ENCODE measurements around the gene ARHGEF10L.
A peak's percentile ranks its signal among the peaks of the same experiment; 100 is the strongest.

Gene ARHGEF10L

GRCh38 chr1:17569200-17570139 lies 30.0 kb downstream of the ARHGEF10L start:
- Mint-ChIP-seq H3K27me3 (peaks cover 26% of the 10 kb centered on the region), H3K4me1 (no peaks in the 10 kb centered on the region), H3K4me3 (no peak overlapping the region), H3K27ac (no peak overlapping the region), H3K9me3 (no peaks in the 10 kb centered on the region)
- no peak for ATAC-seq
- DNase-seq, result no peak

DNA sequence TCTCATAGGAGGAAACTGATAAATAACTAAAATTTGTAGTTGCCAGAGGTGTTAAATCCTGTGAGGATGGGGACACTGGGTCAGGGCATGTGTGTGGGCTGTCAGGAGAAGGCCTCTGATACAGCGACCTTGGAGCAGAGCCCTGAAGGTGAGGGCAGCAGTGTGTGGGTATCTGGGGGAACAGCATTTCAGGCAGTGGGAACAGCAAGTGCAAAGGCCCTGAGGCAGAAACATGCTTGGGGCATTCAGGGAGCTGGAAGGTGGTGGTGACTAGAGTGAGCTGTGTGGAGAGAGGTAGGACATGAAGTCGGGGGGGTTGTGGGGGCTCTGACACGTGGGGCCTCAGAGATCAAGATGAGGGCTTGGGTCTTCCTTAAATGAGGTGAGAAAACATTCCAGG lies 30.7 kb downstream of the ARHGEF10L start:
- Mint-ChIP-seq H3K27ac (no peak overlapping the region), H3K9me3 (no peaks in the 10 kb centered on the region), H3K4me1 (no peaks in the 10 kb centered on the region), H3K4me3 (no peak overlapping the region), H3K27me3 (peaks cover 26% of the 10 kb centered on the region)
- DNase-seq (no peak), ATAC-seq (no peak)

- Mint-ChIP-seq H3K27me3 (peaks cover 26% of the 10 kb centered on the region), H3K4me3 (no peak overlapping the region), H3K9me3 (no peaks in the 10 kb centered on the region), H3K4me1 (no peaks in the 10 kb centered on the region), H3K27ac (peak overlapping the region in 1 of 2 donors; percentile 15)
- ATAC-seq, result no peak
- DNase-seq, result no peak
Observed at GRCh38 chr1:17572264-17572985, 32.9 kb downstream of the ARHGEF10L start.

GRCh38 chr1:17573518-17574041 lies 34.1 kb downstream of the ARHGEF10L start:
- H3K27me3 Mint-ChIP-seq, result peaks cover 18% of the 10 kb centered on the region
- no peaks in the 10 kb centered on the region for H3K9me3 Mint-ChIP-seq
- DNase-seq, result no peak
- ATAC-seq, result no peak
- no peak overlapping the region for H3K27ac Mint-ChIP-seq
- no peaks in the 10 kb centered on the region for H3K4me1 Mint-ChIP-seq
- no peak overlapping the region for H3K4me3 Mint-ChIP-seq

GRCh38 chr1:17574516-17574915 lies 35.0 kb downstream of the ARHGEF10L start:
- no peak overlapping the region for H3K4me3 Mint-ChIP-seq
- ATAC-seq, result no peak
- no peaks in the 10 kb centered on the region for H3K4me1 Mint-ChIP-seq
- no peaks in the 10 kb centered on the region for H3K9me3 Mint-ChIP-seq
- H3K27me3 Mint-ChIP-seq, result peaks cover 13% of the 10 kb centered on the region
- no peak for DNase-seq
- H3K27ac Mint-ChIP-seq, result peak overlapping the region in 1 of 2 donors; percentile 87

- Mint-ChIP-seq H3K4me1 (no peaks in the 10 kb centered on the region), H3K27me3 (no peaks in the 10 kb centered on the region), H3K27ac (no peak overlapping the region), H3K9me3 (no peaks in the 10 kb centered on the region), H3K4me3 (no peak overlapping the region)
- ATAC-seq (no peak), DNase-seq (no peak)
Observed at GRCh38 chr1:17575797-17576518, 36.5 kb downstream of the ARHGEF10L start.

DNA sequence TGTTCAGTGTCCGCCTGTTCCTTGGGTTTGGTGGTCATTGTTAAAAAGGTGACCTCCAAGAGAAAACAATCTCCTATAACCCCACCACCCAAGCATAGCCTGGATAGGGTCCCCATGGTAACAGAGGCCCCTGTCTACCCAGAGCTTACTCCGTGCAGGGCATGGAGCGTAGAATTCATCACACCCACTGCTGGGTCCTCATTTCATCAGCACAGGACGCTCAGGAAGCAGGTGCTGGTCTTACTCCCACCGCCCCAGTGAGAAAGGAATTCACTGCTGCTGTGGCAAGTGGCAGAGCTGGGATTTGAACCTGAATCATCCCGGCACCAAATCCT lies 37.0 kb downstream of the ARHGEF10L start:
- ATAC-seq, result no peak
- H3K27ac Mint-ChIP-seq, result no peak overlapping the region
- H3K27me3 Mint-ChIP-seq, result no peaks in the 10 kb centered on the region
- no peaks in the 10 kb centered on the region for H3K4me1 Mint-ChIP-seq
- no peak overlapping the region for H3K4me3 Mint-ChIP-seq
- DNase-seq, result no peak
- no peaks in the 10 kb centered on the region for H3K9me3 Mint-ChIP-seq

GRCh38 chr1:17577907-17578297 lies 38.4 kb downstream of the ARHGEF10L start:
- no peaks in the 10 kb centered on the region for H3K27me3 Mint-ChIP-seq
- no peak overlapping the region for H3K27ac Mint-ChIP-seq
- H3K4me1 Mint-ChIP-seq, result no peaks in the 10 kb centered on the region
- DNase-seq, result no peak
- no peak overlapping the region for H3K4me3 Mint-ChIP-seq
- H3K9me3 Mint-ChIP-seq, result no peaks in the 10 kb centered on the region
- ATAC-seq, result no peak

GRCh38 chr1:17579951-17580939 lies 40.7 kb downstream of the ARHGEF10L start:
- DNase-seq (no peak), ATAC-seq (no peak)
- no peak overlapping the region for H3K4me3 Mint-ChIP-seq
- no peak overlapping the region for H3K27ac Mint-ChIP-seq
- no peaks in the 10 kb centered on the region for H3K4me1 Mint-ChIP-seq
- H3K9me3 Mint-ChIP-seq, result no peaks in the 10 kb centered on the region
- no peaks in the 10 kb centered on the region for H3K27me3 Mint-ChIP-seq

DNA sequence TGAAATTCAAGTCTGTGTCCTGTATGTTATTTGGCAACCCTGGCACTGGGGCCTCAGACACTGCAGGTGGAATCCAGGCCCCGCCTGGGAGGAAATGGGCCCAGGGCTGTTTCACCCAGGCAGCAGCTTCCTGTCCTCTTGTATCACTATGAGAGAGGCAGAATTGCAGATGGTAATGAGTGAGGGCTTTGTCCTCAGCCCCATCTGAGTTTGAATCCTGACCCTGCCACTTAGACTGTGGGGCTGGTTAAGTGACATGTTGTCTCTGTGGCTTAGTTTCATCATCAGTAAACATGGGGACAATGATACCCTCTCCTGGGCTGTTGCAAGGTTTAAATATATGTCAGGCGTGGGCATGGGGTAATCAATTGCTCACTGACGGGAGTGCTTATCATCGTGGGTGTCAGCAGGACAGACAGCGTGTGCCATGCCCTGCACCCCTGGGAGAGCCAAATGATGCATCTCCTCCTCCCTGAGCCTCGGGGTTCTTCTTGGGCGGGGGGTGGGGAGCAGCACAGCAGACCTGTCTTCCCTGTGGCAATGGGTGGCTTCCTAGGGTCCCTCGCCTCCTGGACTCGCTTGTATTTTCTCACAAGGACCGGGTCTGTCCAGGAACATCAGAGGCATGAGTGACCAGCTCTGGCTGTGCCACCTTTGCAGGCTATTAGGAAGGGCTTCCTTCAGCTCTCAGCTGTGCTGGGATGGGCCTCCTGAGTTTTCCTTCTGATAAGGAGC lies 42.1 kb downstream of the ARHGEF10L start:
- ATAC-seq (peak; percentile 48), DNase-seq (no peak)
- H3K4me1 Mint-ChIP-seq, result no peaks in the 10 kb centered on the region
- H3K4me3 Mint-ChIP-seq, result no peak overlapping the region
- no peaks in the 10 kb centered on the region for H3K9me3 Mint-ChIP-seq
- no peak overlapping the region for H3K27ac Mint-ChIP-seq
- no peaks in the 10 kb centered on the region for H3K27me3 Mint-ChIP-seq

DNA sequence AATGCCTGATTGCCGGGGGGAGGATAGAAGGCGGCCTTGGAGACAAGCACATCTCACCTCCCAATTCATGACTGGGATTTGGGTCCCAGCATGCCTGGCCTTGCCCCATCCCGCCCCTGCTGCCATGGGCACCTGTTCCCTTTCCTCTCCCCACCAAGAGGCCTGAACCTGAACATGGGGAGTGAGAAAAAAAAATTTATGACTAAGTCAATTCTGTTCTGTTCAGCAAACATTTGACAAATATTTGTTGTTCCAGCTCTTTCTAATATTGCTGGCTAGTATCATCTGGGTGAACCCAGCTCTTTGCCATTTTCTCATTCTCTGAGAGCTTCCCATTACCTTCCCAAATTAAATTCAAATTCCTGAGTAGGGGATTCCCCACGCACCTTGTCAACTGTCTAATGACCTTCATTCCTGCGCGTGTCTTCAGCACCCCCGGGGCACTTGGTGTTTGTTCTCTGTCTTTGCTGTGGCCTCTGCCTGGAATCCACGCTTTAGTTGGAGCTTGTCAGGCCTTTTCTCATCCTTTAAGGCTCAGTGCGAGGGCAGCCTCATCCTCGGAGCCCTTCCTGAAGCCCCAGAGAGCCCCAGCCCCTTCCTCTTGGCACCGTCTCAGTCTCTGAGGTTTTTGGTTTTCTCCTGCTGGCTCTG lies 42.8 kb downstream of the ARHGEF10L start:
- no peaks in the 10 kb centered on the region for H3K9me3 Mint-ChIP-seq
- no peaks in the 10 kb centered on the region for H3K4me1 Mint-ChIP-seq
- peak overlapping the region; percentile 31 to 66 for H3K27ac Mint-ChIP-seq
- H3K27me3 Mint-ChIP-seq, result no peaks in the 10 kb centered on the region
- ATAC-seq (no peak), DNase-seq (no peak)
- H3K4me3 Mint-ChIP-seq, result no peak overlapping the region

- Mint-ChIP-seq H3K27me3 (no peaks in the 10 kb centered on the region), H3K4me3 (no peak overlapping the region), H3K4me1 (no peaks in the 10 kb centered on the region), H3K9me3 (no peaks in the 10 kb centered on the region), H3K27ac (no peak overlapping the region)
- ATAC-seq, result no peak
- no peak for DNase-seq
Observed at GRCh38 chr1:17584539-17584938, 45.0 kb downstream of the ARHGEF10L start.

GRCh38 chr1:17585266-17585987 lies 45.9 kb downstream of the ARHGEF10L start:
- no peaks in the 10 kb centered on the region for H3K9me3 Mint-ChIP-seq
- peak overlapping the region in 1 of 2 donors; percentile 37 for H3K27ac Mint-ChIP-seq
- no peak for ATAC-seq
- H3K4me1 Mint-ChIP-seq, result no peaks in the 10 kb centered on the region
- H3K4me3 Mint-ChIP-seq, result no peak overlapping the region
- no peak for DNase-seq
- H3K27me3 Mint-ChIP-seq, result no peaks in the 10 kb centered on the region
